ENCODE data around the gene NCKAP5. TPM values are rescaled to one million over a fixed set of nuclear protein-coding genes. Genes with fewer than 3 reads are reported as not detected.

Gene NCKAP5
- total and polyA plus RNA-seq, 4 donors: 0.57 to 2.8 (median 2.4) TPM

DNA sequence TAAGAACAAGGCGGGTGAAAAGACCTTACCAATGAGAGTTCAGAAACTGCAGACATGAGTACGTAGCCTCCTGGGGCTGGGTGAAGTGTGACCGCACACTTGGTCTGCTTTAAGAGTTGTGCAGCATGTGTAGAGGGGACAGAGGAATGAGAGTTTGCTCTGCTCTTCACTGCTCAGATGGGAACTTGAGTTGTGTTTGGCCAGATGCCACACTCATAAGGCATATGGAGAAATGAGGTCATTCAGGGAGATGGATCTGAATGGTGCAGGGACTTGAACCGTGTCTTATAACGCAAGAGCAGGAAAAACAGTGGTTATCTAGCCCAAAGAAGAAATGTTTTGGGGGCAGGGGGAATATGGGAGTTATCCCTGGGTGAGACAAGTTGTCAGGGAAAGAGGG lies 624.4 kb downstream of the NCKAP5 start:
- no peaks in the 10 kb centered on the region for H3K4me1 ChIP-seq (ENCODE audit: control insufficient read depth in 4 of 4, insufficient read depth in 4 of 4, low read length in 3 of 4)
- DNase-seq (ENCODE audit: low spot score): no peak

More for the DNA sequence above, 624.4 kb downstream of the NCKAP5 start:
- TF ChIP-seq YY1 (IDR thresholded peaks at IDR 0.05) (no peak), TAF1 (conservative IDR thresholded peaks at IDR 0.05) (no peak), RXRA (IDR thresholded peaks at IDR 0.05) (no peak), FOXA1 (IDR thresholded peaks at IDR 0.05) (no peak), FOXA2 (IDR thresholded peaks at IDR 0.05) (no peak), EGR1 (IDR thresholded peaks at IDR 0.05; ENCODE audit: low read depth in 2 of 2) (no peak), GABPA (IDR thresholded peaks at IDR 0.05 in 1 of 2, conservative IDR thresholded peaks at IDR 0.05 in 1 of 2) (no peak), NR2F2 (IDR thresholded peaks at IDR 0.05) (no peak), RAD21 (IDR thresholded peaks at IDR 0.05) (no peak), HNF4G (IDR thresholded peaks at IDR 0.05) (no peak), JUND (IDR thresholded peaks at IDR 0.05) (no peak), SP1 (IDR thresholded peaks at IDR 0.05) (no peak)
- TF ChIP-seq, protein P1, sequence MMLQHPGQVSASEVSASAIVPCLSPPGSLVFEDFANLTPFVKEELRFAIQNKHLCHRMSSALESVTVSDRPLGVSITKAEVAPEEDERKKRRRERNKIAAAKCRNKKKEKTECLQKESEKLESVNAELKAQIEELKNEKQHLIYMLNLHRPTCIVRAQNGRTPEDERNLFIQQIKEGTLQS (IDR thresholded peaks at IDR 0.05): no peak
- TF ChIP-seq, protein P2, sequence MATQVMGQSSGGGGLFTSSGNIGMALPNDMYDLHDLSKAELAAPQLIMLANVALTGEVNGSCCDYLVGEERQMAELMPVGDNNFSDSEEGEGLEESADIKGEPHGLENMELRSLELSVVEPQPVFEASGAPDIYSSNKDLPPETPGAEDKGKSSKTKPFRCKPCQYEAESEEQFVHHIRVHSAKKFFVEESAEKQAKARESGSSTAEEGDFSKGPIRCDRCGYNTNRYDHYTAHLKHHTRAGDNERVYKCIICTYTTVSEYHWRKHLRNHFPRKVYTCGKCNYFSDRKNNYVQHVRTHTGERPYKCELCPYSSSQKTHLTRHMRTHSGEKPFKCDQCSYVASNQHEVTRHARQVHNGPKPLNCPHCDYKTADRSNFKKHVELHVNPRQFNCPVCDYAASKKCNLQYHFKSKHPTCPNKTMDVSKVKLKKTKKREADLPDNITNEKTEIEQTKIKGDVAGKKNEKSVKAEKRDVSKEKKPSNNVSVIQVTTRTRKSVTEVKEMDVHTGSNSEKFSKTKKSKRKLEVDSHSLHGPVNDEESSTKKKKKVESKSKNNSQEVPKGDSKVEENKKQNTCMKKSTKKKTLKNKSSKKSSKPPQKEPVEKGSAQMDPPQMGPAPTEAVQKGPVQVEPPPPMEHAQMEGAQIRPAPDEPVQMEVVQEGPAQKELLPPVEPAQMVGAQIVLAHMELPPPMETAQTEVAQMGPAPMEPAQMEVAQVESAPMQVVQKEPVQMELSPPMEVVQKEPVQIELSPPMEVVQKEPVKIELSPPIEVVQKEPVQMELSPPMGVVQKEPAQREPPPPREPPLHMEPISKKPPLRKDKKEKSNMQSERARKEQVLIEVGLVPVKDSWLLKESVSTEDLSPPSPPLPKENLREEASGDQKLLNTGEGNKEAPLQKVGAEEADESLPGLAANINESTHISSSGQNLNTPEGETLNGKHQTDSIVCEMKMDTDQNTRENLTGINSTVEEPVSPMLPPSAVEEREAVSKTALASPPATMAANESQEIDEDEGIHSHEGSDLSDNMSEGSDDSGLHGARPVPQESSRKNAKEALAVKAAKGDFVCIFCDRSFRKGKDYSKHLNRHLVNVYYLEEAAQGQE (IDR thresholded peaks at IDR 0.05): no peak
- TF ChIP-seq, protein P3, sequence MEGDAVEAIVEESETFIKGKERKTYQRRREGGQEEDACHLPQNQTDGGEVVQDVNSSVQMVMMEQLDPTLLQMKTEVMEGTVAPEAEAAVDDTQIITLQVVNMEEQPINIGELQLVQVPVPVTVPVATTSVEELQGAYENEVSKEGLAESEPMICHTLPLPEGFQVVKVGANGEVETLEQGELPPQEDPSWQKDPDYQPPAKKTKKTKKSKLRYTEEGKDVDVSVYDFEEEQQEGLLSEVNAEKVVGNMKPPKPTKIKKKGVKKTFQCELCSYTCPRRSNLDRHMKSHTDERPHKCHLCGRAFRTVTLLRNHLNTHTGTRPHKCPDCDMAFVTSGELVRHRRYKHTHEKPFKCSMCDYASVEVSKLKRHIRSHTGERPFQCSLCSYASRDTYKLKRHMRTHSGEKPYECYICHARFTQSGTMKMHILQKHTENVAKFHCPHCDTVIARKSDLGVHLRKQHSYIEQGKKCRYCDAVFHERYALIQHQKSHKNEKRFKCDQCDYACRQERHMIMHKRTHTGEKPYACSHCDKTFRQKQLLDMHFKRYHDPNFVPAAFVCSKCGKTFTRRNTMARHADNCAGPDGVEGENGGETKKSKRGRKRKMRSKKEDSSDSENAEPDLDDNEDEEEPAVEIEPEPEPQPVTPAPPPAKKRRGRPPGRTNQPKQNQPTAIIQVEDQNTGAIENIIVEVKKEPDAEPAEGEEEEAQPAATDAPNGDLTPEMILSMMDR (IDR thresholded peaks at IDR 0.05; ENCODE audit: low read depth, low read length, missing input control): no peak
- TF ChIP-seq, protein P4, sequence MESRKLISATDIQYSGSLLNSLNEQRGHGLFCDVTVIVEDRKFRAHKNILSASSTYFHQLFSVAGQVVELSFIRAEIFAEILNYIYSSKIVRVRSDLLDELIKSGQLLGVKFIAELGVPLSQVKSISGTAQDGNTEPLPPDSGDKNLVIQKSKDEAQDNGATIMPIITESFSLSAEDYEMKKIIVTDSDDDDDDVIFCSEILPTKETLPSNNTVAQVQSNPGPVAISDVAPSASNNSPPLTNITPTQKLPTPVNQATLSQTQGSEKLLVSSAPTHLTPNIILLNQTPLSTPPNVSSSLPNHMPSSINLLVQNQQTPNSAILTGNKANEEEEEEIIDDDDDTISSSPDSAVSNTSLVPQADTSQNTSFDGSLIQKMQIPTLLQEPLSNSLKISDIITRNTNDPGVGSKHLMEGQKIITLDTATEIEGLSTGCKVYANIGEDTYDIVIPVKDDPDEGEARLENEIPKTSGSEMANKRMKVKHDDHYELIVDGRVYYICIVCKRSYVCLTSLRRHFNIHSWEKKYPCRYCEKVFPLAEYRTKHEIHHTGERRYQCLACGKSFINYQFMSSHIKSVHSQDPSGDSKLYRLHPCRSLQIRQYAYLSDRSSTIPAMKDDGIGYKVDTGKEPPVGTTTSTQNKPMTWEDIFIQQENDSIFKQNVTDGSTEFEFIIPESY (IDR thresholded peaks at IDR 0.05): no peak
- TF ChIP-seq, protein P5, sequence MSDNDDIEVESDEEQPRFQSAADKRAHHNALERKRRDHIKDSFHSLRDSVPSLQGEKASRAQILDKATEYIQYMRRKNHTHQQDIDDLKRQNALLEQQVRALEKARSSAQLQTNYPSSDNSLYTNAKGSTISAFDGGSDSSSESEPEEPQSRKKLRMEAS (IDR thresholded peaks at IDR 0.05): no peak
- H3K4me3 ChIP-seq (ENCODE audit: low read depth in 1 of 3, low read length in 3 of 3): no peak overlapping the region
- WGBS: 93% methylated on average over 5 of the region's 5 CpGs
- no peaks in the 10 kb centered on the region for H3K27me3 ChIP-seq (ENCODE audit: control insufficient read depth in 4 of 4, insufficient read depth in 4 of 4, low read length in 3 of 4)
- H3K27ac ChIP-seq (ENCODE audit: low read depth in 1 of 2, low read length in 2 of 2): no peak overlapping the region
- H3K9me3 ChIP-seq (ENCODE audit: control insufficient read depth in 4 of 4, low read length in 3 of 4): no peaks in the 10 kb centered on the region
- H3K9ac ChIP-seq (ENCODE audit: low read depth in 1 of 2, low read length in 2 of 2): no peak overlapping the region
- H3K36me3 ChIP-seq (ENCODE audit: control insufficient read depth in 4 of 4, insufficient read depth in 3 of 4, low read depth in 1 of 4, low read length in 3 of 4): no peaks in the 10 kb centered on the region
